ENCODE measurements around the gene DNAH11. TPM values are rescaled to one million over a fixed set of nuclear protein-coding genes. Genes with fewer than 3 reads are reported as not detected.

The DNAH11 gene
- total and polyA plus RNA-seq, 2 of the 4 experiments (the other 2 are of a cell fraction), result not detected

GRCh38 chr7:21547501-21547900 lies 4.7 kb downstream of the DNAH11 start:
- ChIA-PET CTCF (no interaction called here), POLR2A (ENCODE audit: unreplicated experiment) (no interaction called here)
- Histone ChIP-seq H3K4ac (ENCODE audit: low read depth, low read length) (no peak overlapping the region), H3K27me3 (ENCODE audit: control insufficient read depth, insufficient read depth, low read length) (peaks cover 15% of the 10 kb centered on the region), H2BK20ac (ENCODE audit: low read depth, low read length) (no peak overlapping the region), H3K4me2 (ENCODE audit: low read depth, low read length) (no peak overlapping the region), H3K36me3 (ENCODE audit: control insufficient read depth, insufficient read depth, low read length) (no peaks in the 10 kb centered on the region), H2AFZ (replicated peaks; ENCODE audit: low read length, poor library complexity) (no peak overlapping the region), H2BK15ac (ENCODE audit: low read depth, low read length) (no peak overlapping the region), H2AK9ac (replicated peaks; ENCODE audit: low read depth, low read length, poor library complexity) (no peak overlapping the region), H2AK5ac (ENCODE audit: low read depth, low read length) (no peak overlapping the region), H3K27ac (ENCODE audit: insufficient read depth, low read length) (no peak overlapping the region), H3K14ac (replicated peaks; ENCODE audit: low read depth, low read length) (no peak overlapping the region), H3K23ac (ENCODE audit: low read depth, low read length) (no peak overlapping the region), H4K5ac (ENCODE audit: low read depth, low read length) (no peak overlapping the region), H2BK120ac (ENCODE audit: low read depth, low read length) (no peak overlapping the region), H3K9me1 (ENCODE audit: insufficient read depth, low read length) (no peaks in the 10 kb centered on the region), H2BK5ac (ENCODE audit: low read depth, low read length, poor library complexity, severe bottlenecking) (no peak overlapping the region), H3K9me3 (ENCODE audit: control insufficient read depth, insufficient read depth, low read length) (no peaks in the 10 kb centered on the region), H4K8ac (ENCODE audit: low read depth in 2 of 2, low read length in 2 of 2) (no peak overlapping the region), H3K18ac (ENCODE audit: low read depth, low read length) (no peak overlapping the region), H3K79me1 (ENCODE audit: low read depth in 1 of 2, low read length in 2 of 2) (no peaks in the 10 kb centered on the region), H3K4me3 (ENCODE audit: insufficient read depth, low read depth, low read length) (no peak overlapping the region), H4K20me1 (ENCODE audit: insufficient read depth, low read length) (no peaks in the 10 kb centered on the region), H3K9ac (ENCODE audit: low read depth, low read length) (no peak overlapping the region), H3K4me1 (ENCODE audit: control insufficient read depth, insufficient read depth, low read length) (no peaks in the 10 kb centered on the region; the same call in 1 of the 2 replicates), H4K91ac (ENCODE audit: insufficient read depth, low read depth, low read length) (no peak overlapping the region), H3K56ac (ENCODE audit: extremely low read depth, insufficient read depth, low read length) (no peak overlapping the region)
- in situ Hi-C loops (cut with MboI; ENCODE audit: low sequenced_read_pairs), result no loop called here
- BruUV-seq (replicated peaks), result no TSS peak
- no peak for DNase-seq
- intact Hi-C loops (cut with micrococcal nuclease), result no loop called here
- dilution Hi-C loops (cut with HindIII; ENCODE audit: low sequenced_read_pairs, unreplicated experiment), result no loop called here
- ATAC-seq (ENCODE audit: low read depth), result no peak
- no CpG with 5 or more reads among the region's 3 CpGs for WGBS, 2 experiments (ENCODE audit: extremely low coverage in 2 of 2, insufficient read length in 1 of 2)
- TF ChIP-seq USF2 (IDR thresholded peaks at IDR 0.05; ENCODE audit: low read depth, low read length) (no peak), RFX5 (IDR thresholded peaks at IDR 0.05; ENCODE audit: low read depth, low read length) (no peak), CEBPB (IDR thresholded peaks at IDR 0.05; ENCODE audit: low read depth, low read length) (no peak), FOS (IDR thresholded peaks at IDR 0.05; ENCODE audit: low read depth, low read length) (no peak), CTCF (conservative IDR thresholded peaks at IDR 0.05; ENCODE audit: low read depth, low read length) (no peak), NFE2L2 (IDR thresholded peaks at IDR 0.05; ENCODE audit: low read depth, low read length) (no peak), MAZ (IDR thresholded peaks at IDR 0.05; ENCODE audit: borderline replicate concordance, low read depth, low read length) (no peak), BHLHE40 (IDR thresholded peaks at IDR 0.05; ENCODE audit: low read depth, low read length) (no peak), ELK1 (IDR thresholded peaks at IDR 0.05; ENCODE audit: borderline replicate concordance, low read depth, low read length) (no peak), RCOR1 (IDR thresholded peaks at IDR 0.05; ENCODE audit: insufficient replicate concordance, low read length) (no peak), POLR2A (IDR thresholded peaks at IDR 0.05; ENCODE audit: low read depth, low read length) (no peak), RAD21 (IDR thresholded peaks at IDR 0.05; ENCODE audit: low read length) (no peak), SMC3 (IDR thresholded peaks at IDR 0.05; ENCODE audit: low read depth, low read length) (no peak), CHD1 (IDR thresholded peaks at IDR 0.05; ENCODE audit: low read depth, low read length) (no peak), MXI1 (IDR thresholded peaks at IDR 0.05; ENCODE audit: borderline replicate concordance, low read depth, low read length) (no peak), MAFK (IDR thresholded peaks at IDR 0.05; ENCODE audit: low read depth, low read length) (no peak)

Measured in IMR-90 (cell line).